HL-60 (cell line): ENCODE measurements around the gene PACS1.

Experiments used
- DNase-seq, 2 experiments: peaks; one replicate each; pipeline ENCODE4 v3.0.0-alpha.2; 2010 to 2020; ENCODE audit warnings: low read depth in 1 of 2, low spot score in 1 of 2
- H3K27ac ChIP-seq: fragments of 250-450 bp; sonication (Bioruptor Pico); replicated peaks from 2 replicates; pipeline ENCODE4 v1.5.1; 2020; ENCODE audit warnings: mild to moderate bottlenecking, moderate library complexity
- H3K27me3 ChIP-seq: fragments of 250-450 bp; sonication (Bioruptor Pico); 2 replicates; pipeline ENCODE4 v1.5.1; 2021; ENCODE audit warnings: mild to moderate bottlenecking, moderate library complexity; ENCODE audit not compliant: insufficient read depth, poor library complexity, severe bottlenecking
- H3K4me3 ChIP-seq: replicated peaks from 2 replicates; pipeline ENCODE4 v1.5.1; 2011; ENCODE audit warnings: mild to moderate bottlenecking, control low read depth, low read length; ENCODE audit not compliant: insufficient read depth
- CTCF ChIP-seq: IDR thresholded peaks from one replicate; pipeline ENCODE4 v1.5.1; 2011; ENCODE audit warnings: low read length, control low read depth, inconsistent platforms; ENCODE audit not compliant: insufficient read depth
- GABPA ChIP-seq: IDR thresholded peaks from 2 replicates; pipeline ENCODE4 v1.6.1; 2012; ENCODE audit warnings: low read depth
- POLR2AphosphoS5 ChIP-seq: IDR thresholded peaks from 2 replicates; pipeline ENCODE4 v1.6.1; 2012; ENCODE audit warnings: low read depth
- REST ChIP-seq: IDR thresholded peaks from 2 replicates; pipeline ENCODE4 v1.6.1; 2012; ENCODE audit warnings: low read depth; ENCODE audit not compliant: insufficient replicate concordance
- SPI1 ChIP-seq: IDR thresholded peaks from 2 replicates; pipeline ENCODE4 v1.6.1; 2012; ENCODE audit warnings: low read depth, mild to moderate bottlenecking, borderline replicate concordance

Gene PACS1

GRCh38 chr11:66063900-66064299 lies 6.2 kb upstream of the PACS1 start:
- no peak overlapping the region for H3K4me3 ChIP-seq
- no peak for DNase-seq
- TF ChIP-seq CTCF (no peak), GABPA (no peak), POLR2AphosphoS5 (no peak)

GRCh38 chr11:66064571-66064970 lies 5.5 kb upstream of the PACS1 start:
- Histone ChIP-seq H3K4me3 (no peak overlapping the region), H3K27ac (no peak overlapping the region), H3K27me3 (no peaks in the 10 kb centered on the region)
- TF ChIP-seq REST: no peak
- TF ChIP-seq CTCF: no peak
- no peak for TF ChIP-seq SPI1
- no peak for TF ChIP-seq POLR2AphosphoS5
- no peak for TF ChIP-seq GABPA
- DNase-seq: no peak

More at GRCh38 chr11:66063900-66064299, 6.2 kb upstream of the PACS1 start:
- Histone ChIP-seq H3K27me3 (no peaks in the 10 kb centered on the region), H3K27ac (no peak overlapping the region)

GRCh38 chr11:66066751-66067150 lies 3.3 kb upstream of the PACS1 start:
- H3K4me3 ChIP-seq: no peak overlapping the region
- TF ChIP-seq REST (no peak), CTCF (no peak), GABPA (no peak), SPI1 (no peak), POLR2AphosphoS5 (no peak)
- no peak for DNase-seq
- H3K27ac ChIP-seq: no peak overlapping the region
- H3K27me3 ChIP-seq: no peaks in the 10 kb centered on the region

- TF ChIP-seq GABPA: no peak
- no peak for TF ChIP-seq SPI1
- TF ChIP-seq POLR2AphosphoS5: no peak
- TF ChIP-seq CTCF: no peak
- no peak for TF ChIP-seq REST
- no peak for DNase-seq
- Histone ChIP-seq H3K27me3 (no peaks in the 10 kb centered on the region), H3K4me3 (no peak overlapping the region), H3K27ac (no peak overlapping the region)
These were observed 2.4 kb upstream of the PACS1 start for GRCh38 chr11:66067640-66068039.
